Stimulated activated naive CD4-positive, alpha-beta T cell treated with Interleukin-2 at 50 U/mL for 16 hours (primary cell): Measurements from ENCODE around the gene PLA2G4C.

Source experiments
- DNase-seq: peaks from one replicate; lab custom pipeline; 2025; lab: John Stamatoyannopoulos, UW

PLA2G4C gene, protein sequence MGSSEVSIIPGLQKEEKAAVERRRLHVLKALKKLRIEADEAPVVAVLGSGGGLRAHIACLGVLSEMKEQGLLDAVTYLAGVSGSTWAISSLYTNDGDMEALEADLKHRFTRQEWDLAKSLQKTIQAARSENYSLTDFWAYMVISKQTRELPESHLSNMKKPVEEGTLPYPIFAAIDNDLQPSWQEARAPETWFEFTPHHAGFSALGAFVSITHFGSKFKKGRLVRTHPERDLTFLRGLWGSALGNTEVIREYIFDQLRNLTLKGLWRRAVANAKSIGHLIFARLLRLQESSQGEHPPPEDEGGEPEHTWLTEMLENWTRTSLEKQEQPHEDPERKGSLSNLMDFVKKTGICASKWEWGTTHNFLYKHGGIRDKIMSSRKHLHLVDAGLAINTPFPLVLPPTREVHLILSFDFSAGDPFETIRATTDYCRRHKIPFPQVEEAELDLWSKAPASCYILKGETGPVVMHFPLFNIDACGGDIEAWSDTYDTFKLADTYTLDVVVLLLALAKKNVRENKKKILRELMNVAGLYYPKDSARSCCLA

DNA sequence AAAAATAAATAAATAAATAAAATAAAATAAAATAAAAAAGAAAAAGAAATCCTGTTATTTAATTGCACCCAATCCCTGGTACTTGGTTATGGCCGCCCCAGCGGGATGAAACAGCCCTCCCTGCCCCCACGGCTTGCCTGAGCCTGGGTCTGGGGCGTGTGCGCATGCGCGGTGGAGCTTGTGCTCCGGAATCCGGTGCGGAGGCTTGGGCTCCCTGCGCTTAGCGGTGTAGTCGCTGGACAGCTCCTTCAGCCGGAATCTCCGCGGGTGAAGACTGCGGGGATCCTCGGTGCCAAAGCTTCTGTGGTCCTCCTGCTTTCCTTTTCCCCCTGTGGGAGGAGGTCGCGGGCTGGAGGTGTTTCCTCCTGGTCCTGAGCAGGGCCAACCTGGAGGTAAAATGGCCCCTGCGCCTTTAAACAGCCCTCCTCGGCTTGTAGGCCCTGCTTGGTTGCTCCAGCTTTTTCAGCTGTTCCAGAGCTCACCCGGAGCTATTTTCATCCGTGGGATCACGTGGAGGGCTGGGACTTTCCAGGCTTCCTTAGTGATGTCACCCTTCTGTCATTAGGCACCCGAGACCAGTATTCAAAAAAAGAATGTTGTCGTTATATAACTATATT, at the start of gene PLA2G4C:
TSS of gene PLA2G4C (minus strand) at position 468 of the 617 bp plus-strand sequence. CDS start 4,288 bp downstream, outside the sequence.
- DNase-seq = peak; percentile 74

DNA sequence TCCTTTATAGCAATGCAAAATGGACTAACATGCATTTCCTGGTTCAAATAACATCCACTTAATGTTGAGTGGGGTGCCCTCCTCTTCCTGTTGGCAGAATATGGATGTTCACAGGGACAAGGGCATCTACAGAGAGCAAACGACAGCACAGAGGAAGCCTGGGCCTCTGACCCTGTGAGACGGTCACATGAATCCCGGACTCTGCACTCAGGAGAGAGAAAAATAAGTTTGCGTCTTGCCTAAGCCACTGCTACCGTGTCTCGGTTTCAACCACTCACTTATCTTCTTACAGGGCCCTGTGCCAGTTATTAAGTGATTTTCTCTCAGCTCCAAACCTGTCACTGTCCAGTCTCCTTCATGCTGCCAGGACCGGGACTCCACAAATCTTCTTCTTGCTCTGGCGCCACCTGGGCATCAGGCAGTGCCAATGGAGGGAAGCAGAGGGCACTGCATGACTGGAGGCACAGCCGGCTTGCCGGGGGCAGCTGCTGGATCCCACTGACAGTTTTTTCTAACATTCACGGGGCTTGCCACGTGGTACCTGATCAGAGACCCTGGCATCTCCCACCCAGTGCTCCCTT, 47.7 kb upstream of the PLA2G4C start:
- DNase-seq = no peak

DNA sequence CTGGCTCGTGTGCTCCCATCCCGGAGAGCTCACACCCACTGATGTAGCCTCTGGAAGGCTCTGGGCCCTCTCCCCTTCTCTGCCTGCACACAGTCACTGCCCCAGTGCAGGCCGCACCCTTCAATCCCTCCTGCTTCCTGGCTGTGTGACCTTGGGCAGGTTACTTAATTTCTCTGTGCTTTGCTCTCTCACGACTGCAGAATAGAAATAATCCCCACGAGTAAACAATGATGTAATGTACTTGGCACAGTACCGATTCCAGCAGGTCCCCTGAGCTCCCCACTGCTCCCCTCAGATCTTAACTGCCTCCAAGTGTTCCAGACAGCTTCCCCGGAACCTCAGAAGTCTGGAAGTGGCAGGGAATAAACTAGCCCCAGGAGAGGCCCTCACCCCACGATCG, 43.4 kb upstream of the PLA2G4C start:
- no peak for DNase-seq

DNA sequence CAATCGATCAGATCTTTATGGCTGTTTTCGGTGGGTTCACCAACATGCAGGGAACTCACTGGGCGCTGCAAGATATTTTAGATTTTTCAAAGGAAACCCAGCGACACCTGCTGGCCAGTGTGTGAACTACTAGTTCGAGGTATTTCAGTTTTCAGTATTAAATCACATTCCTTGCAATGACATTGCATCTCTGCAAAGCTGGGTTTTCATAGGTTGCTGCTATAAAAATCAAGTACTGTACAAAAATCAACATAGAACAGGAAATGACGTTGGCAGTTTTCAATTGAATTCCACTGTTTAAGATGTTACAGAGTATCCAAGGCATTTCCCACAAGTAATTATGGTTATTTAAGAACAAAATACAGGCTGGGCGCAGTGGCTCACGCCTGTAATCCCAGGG, 41.9 kb upstream of the PLA2G4C start:
- peak; percentile 49 for DNase-seq

DNA sequence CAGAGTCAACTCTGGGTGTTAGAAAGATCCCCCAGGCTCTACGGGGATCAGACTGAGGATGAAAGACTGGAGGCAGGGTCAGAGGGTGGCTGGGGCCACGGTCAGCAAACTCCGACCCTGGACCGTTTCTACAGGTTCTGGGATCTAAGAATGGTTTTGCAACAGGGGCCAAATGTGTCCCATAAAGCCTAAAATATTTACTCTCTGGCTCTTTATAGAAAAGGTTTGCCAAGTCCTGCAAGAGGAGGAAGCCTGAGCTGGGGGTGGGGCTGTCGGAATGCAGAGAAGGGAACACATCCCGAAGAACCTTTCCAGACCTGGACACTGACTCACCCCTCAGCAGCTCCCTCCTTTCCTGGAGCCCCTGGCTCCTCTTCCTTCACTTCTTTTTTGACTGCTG, 38.8 kb upstream of the PLA2G4C start:
- no peak for DNase-seq

DNA sequence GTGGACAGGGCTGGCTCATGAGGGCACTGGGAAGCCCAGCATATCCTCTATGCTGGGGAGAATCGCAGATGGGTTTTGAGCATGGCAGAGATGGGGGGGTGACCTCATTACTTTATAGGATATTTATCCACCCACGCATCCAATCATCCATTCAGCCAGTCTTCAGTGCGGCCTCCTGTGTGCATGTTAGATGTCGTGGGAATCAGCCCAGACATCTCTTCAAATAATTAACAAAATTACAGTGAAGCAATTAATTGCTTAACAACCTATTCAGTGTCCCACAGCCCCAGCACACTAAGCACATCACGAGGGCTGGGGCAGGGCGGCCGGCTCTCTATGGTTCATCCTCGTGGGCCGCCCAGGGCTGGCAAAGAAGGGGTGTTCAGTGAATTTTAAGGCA, 38.0 kb upstream of the PLA2G4C start:
- no peak for DNase-seq

DNA sequence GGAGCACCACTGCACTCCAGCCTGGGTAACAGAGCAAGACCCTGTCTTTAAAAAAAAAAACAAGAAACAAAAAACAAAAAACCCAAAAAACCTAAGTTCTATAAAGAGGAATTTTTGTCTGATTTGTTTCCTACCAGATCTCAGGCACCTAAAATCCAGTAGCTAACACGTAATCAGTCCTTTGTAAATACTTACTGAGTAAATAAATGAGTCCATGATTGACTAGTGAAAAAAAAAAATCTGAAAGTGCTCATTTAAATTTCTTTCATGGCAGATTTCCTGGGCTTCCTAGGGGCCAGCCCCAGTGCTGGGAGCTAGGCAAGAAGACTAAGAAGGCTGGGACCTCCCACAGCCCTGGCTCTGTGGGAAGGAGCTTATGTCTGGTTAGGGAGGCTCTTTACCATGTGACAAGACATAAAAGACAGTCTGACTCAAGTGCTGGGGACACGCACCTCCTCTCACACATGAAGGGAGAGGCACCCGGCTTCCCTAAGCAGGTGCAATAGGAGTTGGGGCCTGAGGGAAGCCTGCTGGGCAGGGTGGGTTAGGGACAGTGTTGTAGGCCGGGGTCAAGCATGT, 37.1 kb upstream of the PLA2G4C start:
- DNase-seq = no peak

DNA sequence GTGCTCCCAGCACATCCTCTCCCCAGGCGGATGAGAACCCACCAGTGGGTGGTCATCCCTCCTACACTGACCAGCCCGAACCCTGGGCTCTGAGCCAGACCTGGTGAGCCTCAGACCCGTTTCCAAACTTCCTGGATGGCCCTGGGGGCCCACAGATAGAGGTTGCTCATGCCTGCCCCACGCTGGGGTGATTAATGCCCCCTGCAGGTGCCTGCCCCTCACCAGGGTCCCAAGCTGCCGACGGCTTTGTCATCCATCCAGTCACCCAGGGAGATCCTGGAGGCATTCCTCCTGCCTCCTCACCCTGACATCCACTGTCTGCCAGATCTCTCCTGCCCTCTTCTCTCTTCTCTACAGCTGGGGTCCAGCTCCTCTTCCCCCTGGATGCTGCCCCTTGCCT, 28.4 kb upstream of the PLA2G4C start:
- DNase-seq = no peak

DNA sequence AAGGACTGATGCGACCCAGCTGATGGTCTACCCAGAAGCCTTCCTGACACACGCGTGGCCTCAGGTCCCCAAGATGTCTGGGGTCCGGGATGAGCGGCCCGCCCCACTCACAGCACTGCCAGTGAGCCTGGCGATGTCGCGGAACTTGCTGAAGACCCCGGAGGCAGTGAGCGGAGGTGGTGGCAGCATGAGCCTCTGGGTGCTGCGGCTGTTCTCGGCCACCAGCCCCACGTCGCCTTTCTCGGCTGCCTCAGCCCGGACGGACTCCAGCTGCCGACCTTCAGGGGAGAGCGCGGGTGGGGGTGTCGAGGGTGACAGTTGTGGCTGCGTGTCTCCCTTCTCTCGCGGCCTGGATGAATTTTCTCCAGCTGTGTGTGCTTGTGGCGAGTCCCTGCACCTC, 26.8 kb upstream of the PLA2G4C start:
- DNase-seq = no peak

DNA sequence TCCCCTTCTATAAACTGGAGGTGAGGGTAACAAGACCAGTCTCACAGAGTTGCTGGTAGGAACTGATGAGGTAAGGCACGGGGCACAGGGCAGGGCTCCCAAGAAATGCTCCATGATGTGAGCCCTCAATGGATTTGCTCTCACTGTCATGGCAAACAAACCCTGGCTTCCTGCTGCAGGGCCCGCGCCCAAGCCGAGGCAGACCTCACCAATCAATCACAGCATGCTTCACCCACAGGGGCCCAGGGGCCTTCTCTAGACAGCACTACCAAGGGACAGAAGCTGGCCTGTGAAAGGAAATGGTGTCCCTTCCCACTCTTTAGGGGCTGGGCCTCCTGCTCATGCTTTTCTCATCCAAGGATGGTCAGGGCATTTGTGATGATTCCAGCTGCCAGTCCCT, 25.9 kb upstream of the PLA2G4C start:
- no peak for DNase-seq

DNA sequence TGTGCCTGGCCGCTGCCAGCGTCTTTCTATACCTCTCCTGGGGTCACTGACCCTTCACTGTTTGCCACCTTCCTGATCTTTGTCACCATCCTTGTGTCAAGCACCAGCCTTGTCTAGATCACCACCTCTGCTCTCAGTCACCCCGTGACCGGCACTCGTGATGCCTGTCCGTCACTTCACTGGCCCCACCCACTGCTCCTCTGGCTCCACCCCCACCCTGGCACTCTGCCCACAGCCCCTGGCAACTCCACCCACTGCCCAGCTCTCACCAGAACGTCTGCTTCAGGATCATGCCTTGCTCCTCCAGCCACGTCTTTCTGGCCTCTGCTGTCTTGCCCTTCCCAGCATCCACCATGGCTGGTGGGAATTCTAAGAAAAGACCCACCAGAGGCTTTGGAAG, 24.8 kb upstream of the PLA2G4C start:
- DNase-seq = no peak

DNA sequence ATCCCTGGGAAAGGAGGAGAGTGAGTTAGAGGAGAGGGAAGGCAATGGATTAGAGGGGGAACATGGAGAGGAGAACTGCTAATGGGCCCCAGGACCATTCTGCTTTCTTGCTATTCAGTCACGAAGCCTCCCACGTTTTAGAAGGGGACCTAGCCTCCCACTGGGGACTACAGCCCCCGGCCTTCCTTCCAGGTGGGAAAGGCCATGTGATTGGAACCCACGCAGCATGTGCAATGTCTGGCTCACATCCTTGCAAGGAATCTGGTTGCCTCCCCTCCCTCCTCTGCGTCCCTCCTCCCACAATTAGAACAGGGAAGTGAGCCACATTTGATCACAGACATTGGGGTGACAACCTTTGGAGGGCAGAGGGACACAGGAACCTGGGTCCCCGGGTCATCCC, 22.5 kb upstream of the PLA2G4C start:
- no peak for DNase-seq

DNA sequence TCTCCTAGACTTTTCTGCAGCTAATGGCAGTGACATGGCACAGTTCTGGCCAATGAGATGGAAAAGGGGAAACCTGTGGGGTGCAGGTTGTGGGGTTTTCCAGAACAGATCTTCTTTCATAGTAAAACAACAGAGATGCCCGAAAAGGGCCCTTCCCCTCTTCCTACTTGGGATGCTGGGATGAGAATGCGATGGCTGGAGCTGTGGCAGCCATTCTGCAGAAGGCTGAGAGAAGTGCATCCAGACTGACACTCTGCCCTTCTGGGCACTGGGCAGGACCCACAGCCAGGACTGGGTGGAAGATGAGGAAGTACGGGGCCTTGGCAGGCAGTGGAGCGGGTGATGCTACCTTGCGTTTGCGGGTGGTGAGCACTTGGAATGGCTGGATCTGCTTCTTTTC, 16.9 kb upstream of the PLA2G4C start:
- DNase-seq = no peak

DNA sequence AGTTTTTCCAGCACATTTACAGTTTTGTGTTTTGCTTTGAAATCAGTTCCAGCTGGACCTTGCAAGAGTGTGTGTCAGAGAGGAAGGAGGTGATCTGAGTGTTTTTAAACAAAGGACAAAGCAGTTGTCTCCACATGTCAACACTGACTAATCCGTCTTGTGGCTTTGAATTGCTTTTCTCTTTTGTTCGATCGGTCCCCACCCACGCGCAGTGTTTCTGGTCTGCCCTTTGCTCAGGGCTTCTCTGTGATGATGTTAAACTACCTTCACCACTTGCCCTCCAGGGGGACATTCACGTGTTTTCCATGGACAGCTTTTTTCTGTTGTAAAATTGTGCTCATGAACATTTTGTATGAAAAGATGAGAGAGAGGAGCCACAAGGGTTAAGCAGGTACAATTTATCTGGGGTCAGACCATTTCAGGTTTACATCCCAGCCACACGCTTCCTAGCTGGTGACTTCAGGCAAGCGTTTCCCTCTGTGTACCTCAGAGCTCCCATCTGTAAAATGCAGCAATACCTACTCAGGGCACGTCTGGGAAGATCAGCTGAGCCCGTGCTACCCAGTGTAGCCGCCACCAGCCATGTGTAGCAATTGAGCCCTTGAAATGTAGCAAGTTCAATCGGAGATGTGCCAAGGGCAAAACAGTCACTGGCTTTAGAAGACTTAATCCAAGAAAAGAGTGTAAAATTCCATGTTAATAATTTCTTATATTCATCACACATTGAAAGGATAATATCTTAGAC, 13.5 kb upstream of the PLA2G4C start:
- peak; percentile 25 for DNase-seq

DNA sequence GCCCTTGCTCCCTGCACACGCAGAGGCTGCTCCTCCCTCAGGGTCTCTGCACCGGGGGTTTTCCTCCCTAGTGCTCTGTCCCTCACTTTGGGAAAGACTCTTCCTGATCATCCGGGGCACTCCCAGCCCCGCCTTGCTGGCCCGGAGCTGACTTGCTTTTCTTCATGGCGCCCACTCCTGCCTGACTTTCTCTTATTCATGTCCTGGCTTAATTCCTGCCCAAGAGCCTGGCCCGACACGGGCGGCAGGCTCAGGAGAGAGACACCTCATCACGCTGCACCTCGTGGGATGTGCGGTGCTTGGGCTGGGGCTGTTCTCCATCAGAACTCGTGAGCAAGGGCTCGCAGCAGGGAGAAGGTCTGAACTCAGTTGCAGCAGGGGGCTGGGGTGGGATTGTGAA, 11.8 kb upstream of the PLA2G4C start:
- no peak for DNase-seq

DNA sequence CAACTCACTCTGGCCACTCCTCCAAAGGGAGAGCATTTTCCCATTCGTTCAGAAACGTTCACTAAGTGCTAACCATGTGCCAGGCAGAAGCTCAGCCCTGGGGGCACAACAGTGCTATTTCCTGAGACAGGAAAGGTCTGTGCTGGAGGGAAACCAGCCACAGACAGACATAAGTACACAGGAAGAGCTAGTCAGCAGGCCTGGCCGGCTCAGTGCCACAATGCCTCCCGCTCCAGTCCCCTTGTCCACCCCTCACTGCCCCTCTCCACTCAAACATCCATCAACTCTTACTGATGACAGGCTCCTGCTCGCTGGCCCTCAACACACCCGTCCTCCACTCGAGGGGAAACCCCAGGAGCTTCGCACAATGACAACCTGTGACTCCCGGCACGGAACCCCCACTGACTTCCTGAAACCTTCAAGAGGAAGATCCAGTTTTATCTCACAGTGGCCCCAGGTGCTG, 11.3 kb upstream of the PLA2G4C start:
- DNase-seq = no peak

DNA sequence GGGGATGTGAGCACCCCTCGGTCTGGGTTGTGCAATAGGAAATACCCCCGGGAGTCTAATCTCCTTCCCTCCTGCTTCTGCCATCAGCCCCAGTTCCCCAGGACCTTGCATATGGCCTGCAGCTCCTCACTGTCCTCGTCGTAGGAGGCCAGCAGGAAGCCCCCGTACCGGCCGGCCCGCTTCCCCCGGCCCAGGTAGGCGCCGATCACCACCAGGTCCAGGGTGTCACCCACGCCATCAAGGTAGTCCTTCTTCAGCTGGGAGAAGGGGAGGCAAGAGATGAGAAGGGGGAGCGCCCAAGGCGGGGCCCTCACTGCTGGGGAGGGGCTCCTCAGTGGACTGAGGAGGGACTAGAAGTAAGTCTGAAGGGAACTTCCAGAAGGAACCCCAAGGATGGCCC, 10.4 kb upstream of the PLA2G4C start:
- DNase-seq = no peak

DNA sequence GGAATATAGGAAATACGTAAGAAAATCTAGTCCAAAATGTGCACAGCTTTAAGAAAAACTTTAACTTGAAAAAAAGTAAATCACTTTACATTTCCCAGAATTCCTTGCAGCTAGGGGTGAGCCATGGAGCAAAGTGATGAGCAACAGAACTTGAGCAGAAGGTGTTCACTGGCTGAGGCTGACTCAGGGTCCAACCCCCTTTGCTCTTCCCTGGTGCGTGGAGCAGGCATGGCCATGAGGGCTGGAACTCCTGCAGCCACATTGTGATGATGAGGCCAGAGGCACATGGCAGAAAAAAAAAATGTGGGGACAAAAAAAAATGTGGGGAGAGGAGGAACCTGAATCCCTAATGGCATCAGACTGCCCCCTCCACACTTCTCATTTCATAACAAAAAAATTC, 9.9 kb upstream of the PLA2G4C start:
- DNase-seq = no peak

DNA sequence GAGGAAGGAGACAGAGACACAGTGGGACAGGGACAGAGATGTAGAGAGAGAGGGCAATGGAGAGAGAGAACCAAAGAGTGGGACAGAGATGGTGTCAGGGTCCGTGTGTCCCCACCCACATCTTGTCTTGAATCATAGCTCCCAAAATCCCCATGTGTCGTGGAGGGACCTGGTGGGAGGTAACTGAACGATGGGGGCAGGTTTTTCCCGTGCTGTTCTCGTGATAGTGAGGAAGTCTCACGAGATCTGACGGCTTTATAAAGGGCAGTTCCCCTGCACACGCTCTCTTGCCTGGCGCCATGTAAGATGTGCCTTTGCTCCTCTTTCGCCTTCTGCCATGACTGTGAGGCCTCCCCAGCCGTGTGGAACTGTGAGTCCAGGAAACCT, 7.5 kb upstream of the PLA2G4C start:
- no peak for DNase-seq

DNA sequence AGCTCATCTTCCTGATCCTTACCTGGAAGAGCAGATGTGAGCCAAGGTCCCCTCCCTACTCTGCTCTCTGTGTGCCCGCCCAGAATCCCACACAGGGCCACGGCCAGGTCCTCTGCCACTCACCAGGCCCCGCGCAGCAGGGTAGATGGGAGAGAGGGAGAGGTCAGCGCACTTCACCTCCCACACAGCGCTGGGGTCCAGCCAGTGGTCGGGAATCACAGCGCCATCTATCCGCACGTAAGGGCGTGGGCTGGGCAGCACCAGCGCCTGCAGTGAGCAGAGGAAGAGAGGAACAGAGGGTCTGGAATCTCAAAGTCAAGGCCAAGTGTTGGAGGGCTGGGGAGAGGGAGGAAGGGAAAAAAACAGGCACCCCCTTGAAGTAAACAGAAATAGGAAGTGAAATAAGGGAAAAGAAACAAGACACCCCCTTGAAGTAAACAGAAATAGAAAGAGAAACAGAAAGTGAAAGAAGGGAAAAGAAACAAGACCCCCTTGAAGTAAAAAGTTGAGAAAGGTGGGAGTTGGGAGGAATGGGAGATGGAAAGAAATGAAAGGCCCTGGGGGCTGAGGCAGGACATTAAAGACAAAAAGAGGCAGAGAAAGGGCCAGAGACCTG, 7.0 kb upstream of the PLA2G4C start:
- no peak for DNase-seq

DNA sequence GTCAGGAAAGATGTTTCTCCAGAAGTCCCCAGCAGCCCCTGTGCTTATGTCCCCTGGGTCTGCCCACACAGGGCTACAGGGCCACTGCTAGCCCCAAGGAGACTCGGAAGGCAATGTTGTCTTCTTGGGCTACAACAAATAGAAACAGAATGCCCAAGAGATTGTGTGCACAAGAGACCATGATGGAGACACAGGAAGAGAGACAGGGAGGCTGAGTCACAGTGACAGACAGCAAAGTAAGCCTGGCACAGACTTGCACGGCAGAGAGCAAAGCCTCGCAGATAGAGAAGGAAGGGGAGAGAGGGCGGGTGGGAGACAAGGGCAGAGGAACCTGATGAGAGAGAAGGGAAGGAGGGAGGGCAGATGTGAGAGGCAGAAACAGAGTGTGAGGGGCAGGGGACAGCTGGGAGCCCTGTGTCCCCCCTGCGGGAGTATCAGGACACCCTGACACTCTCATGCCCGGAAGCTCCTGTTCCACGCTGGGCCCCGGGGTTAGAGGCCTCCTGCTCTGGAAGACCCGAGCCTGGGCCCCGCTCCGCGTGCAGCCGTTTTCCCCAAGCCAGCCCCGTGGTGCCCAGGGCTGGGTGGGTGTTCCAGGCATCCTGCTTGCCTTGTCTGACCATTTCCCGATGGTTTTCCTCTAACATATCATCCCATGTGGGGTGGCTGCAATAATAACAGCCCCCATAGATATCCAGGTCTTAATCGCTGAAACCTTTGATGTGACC, 2.7 kb upstream of the PLA2G4C start:
- no peak for DNase-seq
